Nephron (organoid): Measurements from ENCODE around the gene HDDC3.
A peak's percentile ranks its signal among the peaks of the same experiment; 100 is the strongest.

Source experiments
- H3K27ac Mint-ChIP-seq, 3 experiments: 2 replicates each; pipeline ENCODE4 v1.8.0; 2020; ENCODE audit warnings: mixed read lengths in 3 of 3, mild to moderate bottlenecking in 2 of 3, moderate library complexity in 1 of 3
- H3K27me3 Mint-ChIP-seq: 2 replicates; pipeline ENCODE4 v1.8.0; 2021; ENCODE audit warnings: low read depth, mild to moderate bottlenecking, moderate library complexity, mixed read lengths
- H3K36me3 Mint-ChIP-seq: 2 replicates; pipeline ENCODE4 v1.8.0; 2020; ENCODE audit warnings: low read depth, mixed read lengths
- H3K4me1 Mint-ChIP-seq: 2 replicates; pipeline ENCODE4 v1.8.0; 2020; ENCODE audit warnings: mixed read lengths
- H3K4me3 Mint-ChIP-seq, 3 experiments: 2 replicates each; pipeline ENCODE4 v1.8.0; 2020; ENCODE audit warnings: mild to moderate bottlenecking in 3 of 3, mixed read lengths in 3 of 3, moderate library complexity in 2 of 3
- H3K9me3 Mint-ChIP-seq: 2 replicates; pipeline ENCODE4 v1.8.0; 2020; ENCODE audit warnings: mixed read lengths
- CTCF ChIP-seq, 3 experiments: fragments of 200-600 bp; sonication (generic); IDR thresholded peaks; one replicate each; pipeline ENCODE4 v1.5.0; 2021; ENCODE audit warnings: antibody characterized with exemption in 3 of 3; ENCODE audit not compliant: unreplicated experiment in 3 of 3

Gene HDDC3

DNA sequence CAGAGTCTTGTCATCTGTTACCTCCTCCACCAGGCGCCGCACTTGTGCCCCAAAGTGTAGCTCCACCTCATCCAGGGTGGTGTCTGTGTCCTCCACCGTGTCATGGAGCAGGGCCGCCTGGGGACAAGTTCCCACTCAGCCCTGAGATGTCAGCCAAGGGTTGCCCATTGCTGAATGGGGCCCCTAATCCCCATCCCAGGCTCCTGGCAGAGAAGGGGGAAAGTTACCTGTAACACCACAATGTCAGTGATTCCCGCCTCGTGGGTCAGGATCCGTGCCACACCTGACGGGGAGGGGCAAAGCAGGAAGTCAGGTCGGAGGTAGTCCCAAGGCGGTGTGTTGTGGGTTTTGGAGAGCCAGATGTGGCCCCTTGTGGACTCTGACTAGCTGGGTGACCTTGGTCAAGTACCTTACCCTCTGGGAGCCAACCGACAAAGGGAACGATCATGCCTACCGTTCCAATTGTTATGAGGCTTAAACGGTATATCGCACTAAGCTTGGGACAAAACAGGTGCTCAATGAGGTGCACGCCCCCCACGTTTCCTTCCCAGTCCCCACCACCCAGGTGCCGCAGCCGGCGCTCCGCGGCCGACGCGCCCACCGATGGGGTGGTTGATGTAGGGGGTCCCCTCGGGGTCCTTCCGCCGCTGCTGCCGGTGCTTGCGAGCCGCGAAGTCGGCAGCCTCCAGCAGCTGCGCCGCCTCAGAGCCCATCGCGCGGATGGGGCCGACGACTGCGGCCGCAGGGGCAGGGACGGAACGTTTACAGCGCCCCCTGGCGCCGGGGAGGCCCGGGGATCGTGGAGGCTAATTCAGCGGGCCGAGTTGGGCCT is at the start of gene HDDC3:
TSS of gene HDDC3 (minus strand) at position 722 of the 832 bp plus-strand sequence. CDS start at position 713, 9 bp downstream.
- Mint-ChIP-seq H3K36me3 (peaks cover 4% of the 10 kb centered on the region), H3K4me1 (peaks cover 33% of the 10 kb centered on the region)

GRCh38 chr15:90982135-90982534 is 49.8 kb upstream of the HDDC3 start:
- H3K27me3 Mint-ChIP-seq: no peaks in the 10 kb centered on the region
- peaks cover 61% of the 10 kb centered on the region for H3K36me3 Mint-ChIP-seq
- H3K9me3 Mint-ChIP-seq: no peaks in the 10 kb centered on the region
- TF ChIP-seq CTCF (IDR thresholded peaks at IDR 0.05; ENCODE audit: unreplicated experiment in 3 of 3): no peak
- H3K27ac Mint-ChIP-seq: no peak overlapping the region
- H3K4me3 Mint-ChIP-seq: no peak overlapping the region
- no peaks in the 10 kb centered on the region for H3K4me1 Mint-ChIP-seq

More for the DNA sequence above, at the start of gene HDDC3:
- Mint-ChIP-seq H3K9me3 (no peaks in the 10 kb centered on the region), H3K27ac (peak within 1 kb of the TSS; percentile 48 to 92 (median 73)), H3K27me3 (no peaks in the 10 kb centered on the region), H3K4me3 (peak within 1 kb of the TSS; percentile 79 to 93 (median 89))
- TF ChIP-seq CTCF (IDR thresholded peaks at IDR 0.05; ENCODE audit: unreplicated experiment in 3 of 3): peak; percentile 93 to 96 (median 95)

GRCh38 chr15:90981681-90982080 is 49.3 kb upstream of the HDDC3 start:
- H3K4me3 Mint-ChIP-seq: no peak overlapping the region
- TF ChIP-seq CTCF (IDR thresholded peaks at IDR 0.05; ENCODE audit: unreplicated experiment in 3 of 3): no peak
- H3K36me3 Mint-ChIP-seq: peaks cover 64% of the 10 kb centered on the region
- no peak overlapping the region for H3K27ac Mint-ChIP-seq
- no peaks in the 10 kb centered on the region for H3K4me1 Mint-ChIP-seq
- no peaks in the 10 kb centered on the region for H3K9me3 Mint-ChIP-seq
- no peaks in the 10 kb centered on the region for H3K27me3 Mint-ChIP-seq

DNA sequence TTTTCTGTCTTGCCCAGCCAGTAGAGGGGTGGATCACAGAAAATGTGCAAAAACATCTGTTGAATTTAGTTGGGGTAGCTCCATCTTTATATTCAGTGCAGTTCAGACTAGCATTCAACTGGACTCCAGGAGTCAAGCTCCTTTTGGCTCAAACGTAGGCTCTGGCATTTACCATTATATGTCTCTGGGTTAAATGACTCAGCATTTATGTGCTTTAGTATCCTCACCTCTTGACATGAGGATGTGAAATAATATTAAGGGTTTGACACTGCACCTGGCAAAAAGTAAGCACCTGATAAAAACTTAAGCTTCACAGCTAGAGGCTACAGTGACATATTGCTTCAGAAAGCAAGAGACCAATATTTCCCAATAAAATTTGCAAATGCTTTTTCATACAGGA is 47.2 kb upstream of the HDDC3 start:
- H3K27ac Mint-ChIP-seq: no peak overlapping the region
- TF ChIP-seq CTCF (IDR thresholded peaks at IDR 0.05; ENCODE audit: unreplicated experiment in 3 of 3): no peak
- H3K36me3 Mint-ChIP-seq: peaks cover 70% of the 10 kb centered on the region
- H3K4me3 Mint-ChIP-seq: no peak overlapping the region
- no peaks in the 10 kb centered on the region for H3K4me1 Mint-ChIP-seq
- no peaks in the 10 kb centered on the region for H3K27me3 Mint-ChIP-seq
- no peaks in the 10 kb centered on the region for H3K9me3 Mint-ChIP-seq

GRCh38 chr15:90974216-90974615 is 41.9 kb upstream of the HDDC3 start:
- no peaks in the 10 kb centered on the region for H3K4me1 Mint-ChIP-seq
- no peak overlapping the region for H3K27ac Mint-ChIP-seq
- no peak for TF ChIP-seq CTCF (IDR thresholded peaks at IDR 0.05; ENCODE audit: unreplicated experiment in 3 of 3)
- H3K36me3 Mint-ChIP-seq: peaks cover 63% of the 10 kb centered on the region
- no peaks in the 10 kb centered on the region for H3K27me3 Mint-ChIP-seq
- H3K9me3 Mint-ChIP-seq: no peaks in the 10 kb centered on the region
- H3K4me3 Mint-ChIP-seq: no peak overlapping the region

DNA sequence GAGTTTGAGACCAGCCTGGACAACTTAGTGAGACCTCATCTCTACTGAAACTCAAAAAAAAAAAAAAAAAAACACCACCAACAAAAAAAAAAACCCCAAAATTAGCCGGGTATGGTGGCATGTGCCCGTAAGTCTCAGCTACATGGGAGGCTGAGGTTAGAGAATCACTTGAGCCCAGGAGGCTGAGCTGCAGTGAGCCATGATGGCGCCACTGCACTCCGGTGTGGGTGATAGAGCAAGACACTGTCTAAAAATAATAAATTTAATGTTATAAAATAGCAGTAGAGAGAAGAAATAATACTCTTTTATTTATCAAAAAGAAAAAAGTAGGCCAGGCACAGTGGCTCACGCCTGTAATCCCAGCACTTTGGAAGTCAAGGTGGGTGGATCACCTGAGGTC is 39.8 kb upstream of the HDDC3 start:
- no peak overlapping the region for H3K27ac Mint-ChIP-seq
- H3K27me3 Mint-ChIP-seq: no peaks in the 10 kb centered on the region
- H3K4me3 Mint-ChIP-seq: no peak overlapping the region
- no peak for TF ChIP-seq CTCF (IDR thresholded peaks at IDR 0.05; ENCODE audit: unreplicated experiment in 3 of 3)
- no peaks in the 10 kb centered on the region for H3K4me1 Mint-ChIP-seq
- H3K9me3 Mint-ChIP-seq: no peaks in the 10 kb centered on the region
- H3K36me3 Mint-ChIP-seq: peaks cover 63% of the 10 kb centered on the region
